Measurements from ENCODE around the gene ZNF619. TPM values are rescaled to one million over a fixed set of nuclear protein-coding genes. Genes with fewer than 3 reads are reported as not detected.

The ZNF619 gene
- total and polyA plus RNA-seq, 2 donors from 2014 or later: 1.4 to 9.0 TPM

- no peak for FAIRE-seq
- intact Hi-C loops (cut with DNase I): no loop called here
- no peaks in the 10 kb centered on the region for H3K9me3 ChIP-seq (ENCODE audit: control insufficient read depth in 2 of 3, insufficient read depth in 1 of 3, low read length in 3 of 3)
- H3K4me1 ChIP-seq (ENCODE audit: control insufficient read depth in 2 of 3, insufficient read depth in 2 of 3, low read depth in 1 of 3, low read length in 3 of 3): peaks cover under 1 to 2% (median 1%) of the 10 kb centered on the region in 3 donors
- no peak overlapping the region for H3K4me3 ChIP-seq (ENCODE audit: low read length in 3 of 3)
- no peaks in the 10 kb centered on the region for H3K27me3 ChIP-seq (ENCODE audit: control insufficient read depth, insufficient read depth, low read length)
- H3K27ac ChIP-seq (ENCODE audit: low read depth in 2 of 2, low read length in 2 of 2): no peak overlapping the region
- DNase-seq: no peak
- no peak for TF ChIP-seq CTCF (IDR thresholded peaks at IDR 0.05; ENCODE audit: borderline replicate concordance, extremely low read depth, insufficient read depth)
- H3K9ac ChIP-seq (ENCODE audit: low read length in 3 of 3): no peak overlapping the region
- H3K36me3 ChIP-seq (ENCODE audit: control insufficient read depth in 2 of 3, insufficient read depth in 3 of 3, low read length in 3 of 3): peaks cover 4 to 42% (median 22%) of the 10 kb centered on the region in 3 donors
Measured at GRCh38 chr3:40463579-40463978, 13.3 kb upstream of the ZNF619 start.

DNA sequence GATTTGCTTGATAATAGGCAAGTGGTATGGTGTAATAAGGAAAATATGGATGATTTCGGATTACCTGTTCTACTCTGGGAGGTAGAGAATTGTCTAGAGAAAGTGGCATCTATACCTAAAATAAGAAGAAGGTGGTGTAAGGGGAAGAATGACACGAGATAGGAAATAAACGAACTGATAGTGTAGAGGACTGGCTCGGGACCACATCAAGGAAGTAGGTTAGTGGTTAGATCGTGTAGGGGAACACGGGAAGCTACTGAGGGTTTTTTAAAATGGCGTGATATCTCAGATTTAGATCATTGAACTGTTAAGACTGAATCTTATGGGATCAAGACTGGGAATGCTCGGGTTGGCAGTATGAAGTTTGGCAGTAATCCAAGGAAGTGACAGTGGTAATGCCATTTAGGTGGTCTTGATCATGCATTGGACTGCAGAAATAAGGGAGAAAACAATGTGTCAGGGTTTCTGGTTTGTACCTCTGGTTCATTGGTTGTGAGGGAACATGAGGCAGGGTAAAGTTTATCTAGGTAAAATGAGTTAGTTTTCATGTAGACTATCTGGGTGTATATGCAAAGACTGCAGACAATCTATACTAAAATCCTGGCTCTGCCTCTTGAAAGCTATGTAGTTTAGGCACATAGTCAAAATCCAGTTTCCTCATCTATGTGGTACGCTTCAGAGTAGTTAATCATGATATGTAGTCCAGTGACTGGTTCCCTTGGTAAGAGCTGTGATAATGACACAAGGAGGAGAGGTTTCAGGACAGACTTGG lies 12.4 kb upstream of the ZNF619 start:
- Histone ChIP-seq H3K27me3 (ENCODE audit: control insufficient read depth, insufficient read depth, low read length) (no peaks in the 10 kb centered on the region), H3K9me3 (ENCODE audit: control insufficient read depth in 2 of 3, insufficient read depth in 1 of 3, low read length in 3 of 3) (no peaks in the 10 kb centered on the region), H3K9ac (ENCODE audit: low read length in 3 of 3) (no peak overlapping the region), H3K4me1 (ENCODE audit: control insufficient read depth in 2 of 3, insufficient read depth in 2 of 3, low read depth in 1 of 3, low read length in 3 of 3) (no peaks in the 10 kb centered on the region), H3K36me3 (ENCODE audit: control insufficient read depth in 2 of 3, insufficient read depth in 3 of 3, low read length in 3 of 3) (peaks cover 4 to 34% (median 20%) of the 10 kb centered on the region in 3 donors), H3K4me3 (ENCODE audit: low read length in 3 of 3) (no peak overlapping the region), H3K27ac (ENCODE audit: low read depth in 2 of 2, low read length in 2 of 2) (no peak overlapping the region)
- no peak for TF ChIP-seq CTCF (IDR thresholded peaks at IDR 0.05; ENCODE audit: borderline replicate concordance, extremely low read depth, insufficient read depth)
- intact Hi-C loops (cut with DNase I): no loop called here
- no peak for FAIRE-seq
- no peak for DNase-seq

DNA sequence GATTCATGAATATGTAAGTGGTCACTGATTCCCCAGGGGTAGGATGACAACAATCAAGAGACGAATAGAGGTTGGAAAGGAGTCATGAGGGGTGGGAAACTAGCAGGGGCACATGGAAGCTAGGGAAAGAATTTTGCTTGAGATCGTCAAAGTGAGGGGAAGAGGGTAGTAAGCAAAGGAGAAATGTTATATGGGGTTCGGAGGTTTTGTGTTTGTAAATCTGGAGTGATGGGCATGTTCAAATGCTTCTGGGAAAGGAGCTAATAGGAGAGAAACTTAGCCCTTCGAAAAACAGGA lies 11.9 kb upstream of the ZNF619 start:
- Histone ChIP-seq H3K4me3 (ENCODE audit: low read length in 3 of 3) (no peak overlapping the region), H3K27ac (ENCODE audit: low read depth in 2 of 2, low read length in 2 of 2) (no peak overlapping the region), H3K9ac (ENCODE audit: low read length in 3 of 3) (no peak overlapping the region), H3K4me1 (ENCODE audit: control insufficient read depth in 2 of 3, insufficient read depth in 2 of 3, low read depth in 1 of 3, low read length in 3 of 3) (no peaks in the 10 kb centered on the region), H3K9me3 (ENCODE audit: control insufficient read depth in 2 of 3, insufficient read depth in 1 of 3, low read length in 3 of 3) (no peaks in the 10 kb centered on the region), H3K36me3 (ENCODE audit: control insufficient read depth in 2 of 3, insufficient read depth in 3 of 3, low read length in 3 of 3) (peaks cover 4 to 30% (median 20%) of the 10 kb centered on the region in 3 donors), H3K27me3 (ENCODE audit: control insufficient read depth, insufficient read depth, low read length) (no peaks in the 10 kb centered on the region)
- DNase-seq (no peak), FAIRE-seq (no peak)
- intact Hi-C loops (cut with DNase I): no loop called here
- no peak for TF ChIP-seq CTCF (IDR thresholded peaks at IDR 0.05; ENCODE audit: borderline replicate concordance, extremely low read depth, insufficient read depth)

GRCh38 chr3:40465456-40465855 lies 11.5 kb upstream of the ZNF619 start:
- H3K4me3 ChIP-seq (ENCODE audit: low read length in 3 of 3): no peak overlapping the region
- H3K9ac ChIP-seq (ENCODE audit: low read length in 3 of 3): no peak overlapping the region
- FAIRE-seq (no peak), DNase-seq (no peak)
- intact Hi-C loops (cut with DNase I): no loop called here
- TF ChIP-seq CTCF (IDR thresholded peaks at IDR 0.05; ENCODE audit: borderline replicate concordance, extremely low read depth, insufficient read depth): no peak
- H3K9me3 ChIP-seq (ENCODE audit: control insufficient read depth in 2 of 3, insufficient read depth in 1 of 3, low read length in 3 of 3): no peaks in the 10 kb centered on the region
- no peaks in the 10 kb centered on the region for H3K27me3 ChIP-seq (ENCODE audit: control insufficient read depth, insufficient read depth, low read length)
- no peaks in the 10 kb centered on the region for H3K4me1 ChIP-seq (ENCODE audit: control insufficient read depth in 2 of 3, insufficient read depth in 2 of 3, low read depth in 1 of 3, low read length in 3 of 3)
- no peak overlapping the region for H3K27ac ChIP-seq (ENCODE audit: low read depth in 2 of 2, low read length in 2 of 2)
- H3K36me3 ChIP-seq (ENCODE audit: control insufficient read depth in 2 of 3, insufficient read depth in 3 of 3, low read length in 3 of 3): peaks cover 4 to 27% (median 20%) of the 10 kb centered on the region in 3 donors

Data from kidney (tissue), 14 donors.